ENCODE data around the gene ACSM3.

Gene ACSM3

GRCh38 chr16:20807862-20808261 lies 44.0 kb downstream of the ACSM3 start:
- DNase-seq, result no peak

- DNase-seq, result no peak
Observed at GRCh38 chr16:20811889-20812439, 48.1 kb downstream of the ACSM3 start.

DNA sequence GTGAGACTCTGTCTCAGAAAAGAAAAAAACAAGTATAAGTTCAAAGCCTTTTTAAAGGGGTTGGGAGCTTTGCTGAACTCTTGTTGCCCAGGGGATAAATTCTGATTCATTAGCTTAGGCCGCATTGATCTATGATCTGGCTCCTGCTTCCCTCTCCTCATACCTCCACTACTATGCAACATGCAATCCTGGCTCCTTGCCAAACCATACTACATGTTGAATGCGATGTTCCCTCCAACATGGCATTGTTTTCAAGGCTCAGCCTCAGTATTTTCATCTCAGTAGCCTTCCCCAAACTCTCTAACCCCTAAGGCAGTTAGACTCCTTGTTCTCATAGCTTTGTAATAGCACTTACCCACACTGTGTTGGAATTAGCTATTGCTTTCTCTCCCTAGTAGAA lies 48.7 kb downstream of the ACSM3 start:
- DNase-seq, result no peak

- no peak for DNase-seq
Observed at GRCh38 chr16:20814784-20815183, 51.0 kb downstream of the ACSM3 start.

- DNase-seq, result no peak
Observed at GRCh38 chr16:20818929-20819585, 55.2 kb downstream of the ACSM3 start.

DNA sequence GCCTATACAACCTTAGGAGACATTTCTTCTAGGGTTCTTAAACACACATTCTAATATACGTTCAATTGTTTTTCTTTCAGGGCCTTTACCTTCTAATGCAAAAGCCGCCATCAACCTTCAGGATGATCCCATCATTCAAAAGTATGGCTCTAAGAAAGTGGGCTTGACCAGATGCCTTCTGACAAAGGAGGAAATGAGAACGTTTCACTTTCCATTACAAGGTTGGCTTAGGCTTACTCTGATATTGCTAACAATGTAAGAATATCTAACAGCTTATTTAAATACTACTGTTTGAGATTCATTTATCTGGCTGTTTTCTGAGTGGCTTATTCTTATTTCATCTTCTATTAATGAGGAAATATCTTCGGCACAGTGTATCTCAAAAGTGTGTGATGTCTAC lies 57.9 kb downstream of the ACSM3 start:
- DNase-seq, result no peak

GRCh38 chr16:20822521-20823325 lies 58.9 kb downstream of the ACSM3 start:
- no peak for DNase-seq

GRCh38 chr16:20826039-20826566 lies 62.3 kb downstream of the ACSM3 start:
- DNase-seq, result no peak

GRCh38 chr16:20829536-20829935 lies 65.7 kb downstream of the ACSM3 start:
- DNase-seq, result no peak

DNA sequence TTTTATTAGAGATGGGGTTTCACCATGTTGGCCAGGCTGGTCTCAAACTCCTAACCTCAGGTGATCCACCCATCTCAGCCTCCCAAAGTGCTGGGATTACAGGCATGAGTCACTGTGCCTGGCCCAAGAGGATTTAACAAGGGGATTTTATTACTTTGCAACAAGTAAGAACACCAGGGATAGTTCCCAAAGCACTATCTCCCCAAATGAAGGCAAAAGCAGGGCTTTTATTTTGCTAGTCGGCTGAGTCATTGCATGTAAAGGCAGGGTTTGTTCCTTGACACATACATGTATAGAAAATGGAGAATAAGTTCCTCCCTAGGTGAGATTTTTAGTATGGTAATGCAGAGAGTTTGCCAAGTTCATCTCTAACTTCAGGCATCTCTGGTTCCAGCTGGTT lies 66.6 kb downstream of the ACSM3 start:
- DNase-seq, result no peak

GRCh38 chr16:20833086-20833485 lies 69.3 kb downstream of the ACSM3 start:
- no peak for DNase-seq

DNA sequence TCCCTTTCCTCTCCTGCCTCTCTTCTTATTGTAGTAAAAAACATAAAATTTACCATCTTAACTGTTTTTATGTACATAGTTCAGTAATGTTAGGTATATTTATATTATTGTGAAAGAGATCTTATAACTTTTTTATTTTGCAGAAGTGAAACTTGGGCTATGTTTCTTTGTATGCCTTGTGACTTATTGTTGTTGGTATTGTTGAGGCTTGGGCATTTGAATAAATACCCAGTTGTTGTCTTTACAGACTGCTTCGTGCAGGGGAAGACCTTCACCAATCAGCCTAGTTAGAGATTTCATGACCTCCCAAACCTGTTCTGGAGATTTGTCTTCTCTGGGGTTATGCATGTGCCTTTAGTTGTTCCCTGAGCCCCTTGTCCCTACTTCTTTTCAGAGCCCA lies 74.4 kb downstream of the ACSM3 start:
- DNase-seq, result no peak

GRCh38 chr16:20839504-20839903 lies 75.7 kb downstream of the ACSM3 start:
- no peak for DNase-seq

GRCh38 chr16:20844054-20844453 lies 80.2 kb downstream of the ACSM3 start:
- DNase-seq, result no peak

DNA sequence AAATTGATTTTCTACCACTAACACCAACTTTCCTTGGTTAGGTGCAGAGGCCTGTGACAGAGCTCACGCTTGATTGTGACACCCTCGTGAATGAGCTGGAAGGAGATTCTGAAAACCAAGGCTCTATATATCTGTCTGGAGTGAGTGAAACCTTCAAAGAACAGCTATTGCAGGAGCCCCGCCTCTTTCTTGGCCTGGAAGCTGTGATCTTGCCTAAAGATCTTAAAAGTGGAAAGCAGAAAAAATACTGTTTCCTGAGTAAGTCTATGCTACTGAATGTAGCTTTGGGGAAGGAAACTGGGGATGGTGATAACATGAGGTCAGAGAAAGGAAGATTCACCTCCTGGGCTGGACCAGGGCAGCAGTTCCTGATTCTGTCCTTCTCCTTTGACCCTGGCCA lies 80.8 kb downstream of the ACSM3 start:
- no peak for DNase-seq

GRCh38 chr16:20846030-20846429 lies 82.2 kb downstream of the ACSM3 start:
- DNase-seq, result no peak

DNA sequence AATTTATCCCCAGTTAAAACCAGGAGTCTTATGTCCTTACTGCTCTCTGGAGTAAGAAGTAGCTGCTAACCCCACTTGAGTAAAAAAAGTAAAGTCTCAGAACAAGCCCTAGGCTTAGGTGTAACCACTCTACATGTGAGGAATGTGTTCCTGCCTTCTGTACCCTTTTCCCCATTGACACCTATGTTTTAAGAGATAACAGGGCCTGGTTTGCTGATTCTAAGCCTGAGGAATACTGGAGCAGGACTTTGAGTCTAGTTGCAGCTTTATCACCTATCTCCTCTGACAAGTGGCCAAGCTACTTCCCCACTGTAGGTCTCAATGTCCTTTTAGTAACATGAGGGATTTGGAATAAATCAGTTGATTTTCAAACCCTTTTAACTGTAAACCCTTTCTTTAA lies 82.7 kb downstream of the ACSM3 start:
- DNase-seq, result no peak
